ENCODE data around the gene SPATA18.

Gene SPATA18

DNA sequence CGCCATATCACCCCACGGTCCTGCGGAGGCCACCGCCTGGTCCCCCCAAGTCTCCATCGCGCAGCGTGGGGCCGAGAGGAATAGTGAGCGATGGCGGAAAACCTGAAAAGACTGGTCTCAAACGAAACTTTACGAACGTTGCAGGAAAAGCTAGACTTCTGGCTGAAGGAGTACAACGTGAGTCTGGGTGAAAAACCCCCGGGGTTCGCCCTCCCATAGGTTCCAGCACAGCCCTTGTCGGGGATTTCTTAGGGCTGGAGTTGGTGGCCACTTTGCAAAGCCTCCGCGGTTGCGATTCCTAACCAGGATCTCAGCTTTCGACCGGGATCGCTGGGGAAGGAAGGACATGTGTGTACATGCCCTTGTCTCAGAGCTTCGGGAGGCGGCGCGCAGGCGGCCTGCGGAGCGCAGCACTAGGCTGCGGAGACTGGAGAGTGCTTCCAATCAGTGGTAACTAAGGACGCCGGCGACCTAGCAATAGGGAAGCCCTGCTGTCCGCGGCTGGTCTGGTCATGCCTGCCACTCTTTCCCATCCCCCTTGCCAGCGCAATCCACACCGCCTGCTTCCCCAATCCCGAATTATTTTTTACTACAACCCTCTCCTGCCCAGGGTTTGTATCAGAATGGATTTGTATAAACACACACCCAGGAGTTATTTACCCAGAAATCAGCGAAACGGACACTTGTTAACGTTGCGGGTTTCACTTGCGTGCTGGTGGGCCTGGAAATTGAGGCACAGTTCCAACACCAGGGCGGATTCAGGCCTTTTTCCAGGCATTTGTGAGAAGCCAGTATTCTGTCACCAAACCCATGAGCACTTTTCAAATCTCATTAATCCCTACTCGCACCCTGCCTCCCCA is 741 bp downstream of the SPATA18 start:
- peak overlapping the region in 1 of 2 experiments; percentile 97 for H3K23ac ChIP-seq (ENCODE audit: low read length in 2 of 2)
- H3K9ac ChIP-seq (ENCODE audit: low read length): peak overlapping the region; percentile 94
- peak overlapping the region in 1 of 2 experiments; percentile 97 for H2BK12ac ChIP-seq (ENCODE audit: low read length in 2 of 2)
- no peaks in the 10 kb centered on the region for H3K9me3 ChIP-seq (ENCODE audit: control insufficient read depth, low read length)
- H3K4me1 ChIP-seq (ENCODE audit: control insufficient read depth, insufficient read depth, low read depth, low read length): peaks cover 4% of the 10 kb centered on the region
- H2AFZ ChIP-seq (ENCODE audit: low read depth, low read length): peak overlapping the region; percentile 88
- 8% methylated on average over 46 of the region's 46 CpGs for WGBS
- H3K4me2 ChIP-seq (ENCODE audit: low read length, poor library complexity, severe bottlenecking): peak overlapping the region; percentile 89
- peak overlapping the region; percentile 92 for H4K91ac ChIP-seq (ENCODE audit: low read length)
- no peak overlapping the region for H2AK5ac ChIP-seq (ENCODE audit: low read length, severe bottlenecking)
- H2BK15ac ChIP-seq (ENCODE audit: low read depth, poor library complexity, severe bottlenecking): peak overlapping the region; percentile 83
- peak overlapping the region; percentile 71 for H2BK120ac ChIP-seq (ENCODE audit: low read depth, low read length)
- H3K36me3 ChIP-seq (ENCODE audit: control insufficient read depth in 1 of 2, insufficient read depth in 2 of 2, low read depth in 1 of 2, low read length in 2 of 2): peaks cover 0 to 21% of the 10 kb centered on the region in 2 experiments
- H3K14ac ChIP-seq (ENCODE audit: low read length in 2 of 2): peak overlapping the region in 1 of 2 experiments; percentile 92
- peak overlapping the region; percentile 16 for H4K8ac ChIP-seq (ENCODE audit: low read length)
- peak overlapping the region; percentile 78 to 96 for H3K18ac ChIP-seq (ENCODE audit: low read depth in 1 of 2, low read length in 2 of 2)
- H2BK5ac ChIP-seq (ENCODE audit: low read depth, low read length, poor library complexity, severe bottlenecking): peak overlapping the region; percentile 86
- peak; percentile 95 for DNase-seq
- H3K79me1 ChIP-seq (replicated peaks; ENCODE audit: low read length, poor library complexity, severe bottlenecking): peaks cover 18% of the 10 kb centered on the region
- H3K27me3 ChIP-seq (ENCODE audit: control insufficient read depth in 1 of 2, insufficient read depth in 1 of 2, low read length in 2 of 2): peaks cover 0 to 3% of the 10 kb centered on the region in 2 experiments
- peak overlapping the region; percentile 76 to 86 for H3K4me3 ChIP-seq (ENCODE audit: insufficient read depth in 1 of 2, low read depth in 1 of 2, low read length in 2 of 2)
- H3K27ac ChIP-seq (ENCODE audit: low read length, poor library complexity, severe bottlenecking): peak overlapping the region; percentile 98
- H3K4ac ChIP-seq (ENCODE audit: low read depth in 1 of 2, low read length in 2 of 2): peak overlapping the region; percentile 88 to 99

DNA sequence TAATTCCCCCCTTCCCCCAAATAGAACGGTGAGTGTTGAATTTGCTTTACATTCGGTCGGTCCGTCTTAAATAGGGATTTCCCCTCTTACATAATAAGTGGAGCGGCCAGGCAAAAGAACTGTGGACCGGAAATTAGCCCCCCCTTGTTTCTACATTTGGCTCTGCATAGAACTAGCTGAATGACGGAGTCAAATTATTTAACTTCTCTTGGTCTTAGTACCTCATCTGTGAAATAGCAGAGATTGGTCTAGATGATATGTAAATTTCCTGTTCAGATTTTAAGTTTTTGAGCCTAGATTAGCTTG is 1.3 kb downstream of the SPATA18 start:
- Histone ChIP-seq H3K27me3 (ENCODE audit: control insufficient read depth in 1 of 2, insufficient read depth in 1 of 2, low read length in 2 of 2) (peaks cover 0 to 3% of the 10 kb centered on the region in 2 experiments), H3K23ac (ENCODE audit: low read length in 2 of 2) (no peak overlapping the region), H3K9me3 (ENCODE audit: control insufficient read depth, low read length) (no peaks in the 10 kb centered on the region), H2BK120ac (ENCODE audit: low read depth, low read length) (peak overlapping the region; percentile 9), H3K4me3 (ENCODE audit: insufficient read depth in 1 of 2, low read depth in 1 of 2, low read length in 2 of 2) (peak overlapping the region in 1 of 2 experiments; percentile 86), H2BK5ac (ENCODE audit: low read depth, low read length, poor library complexity, severe bottlenecking) (no peak overlapping the region), H2BK12ac (ENCODE audit: low read length in 2 of 2) (no peak overlapping the region), H3K4me2 (ENCODE audit: low read length, poor library complexity, severe bottlenecking) (peak overlapping the region; percentile 89), H3K79me1 (replicated peaks; ENCODE audit: low read length, poor library complexity, severe bottlenecking) (peaks cover 18% of the 10 kb centered on the region), H3K14ac (ENCODE audit: low read length in 2 of 2) (no peak overlapping the region), H2AFZ (ENCODE audit: low read depth, low read length) (no peak overlapping the region), H2BK15ac (ENCODE audit: low read depth, poor library complexity, severe bottlenecking) (no peak overlapping the region), H4K91ac (ENCODE audit: low read length) (no peak overlapping the region), H3K36me3 (ENCODE audit: control insufficient read depth in 1 of 2, insufficient read depth in 2 of 2, low read depth in 1 of 2, low read length in 2 of 2) (peaks cover 0 to 21% of the 10 kb centered on the region in 2 experiments), H3K9ac (ENCODE audit: low read length) (peak overlapping the region; percentile 94), H4K8ac (ENCODE audit: low read length) (no peak overlapping the region), H3K4me1 (ENCODE audit: control insufficient read depth, insufficient read depth, low read depth, low read length) (peaks cover 4% of the 10 kb centered on the region), H3K27ac (ENCODE audit: low read length, poor library complexity, severe bottlenecking) (no peak overlapping the region), H3K18ac (ENCODE audit: low read depth in 1 of 2, low read length in 2 of 2) (peak overlapping the region in 1 of 2 experiments; percentile 58), H3K4ac (ENCODE audit: low read depth in 1 of 2, low read length in 2 of 2) (no peak overlapping the region), H2AK5ac (ENCODE audit: low read length, severe bottlenecking) (no peak overlapping the region)
- WGBS: 29% methylated on average over 4 of the region's 7 CpGs
- peak; percentile 67 for DNase-seq

- Histone ChIP-seq H2BK12ac (ENCODE audit: low read length in 2 of 2) (no peak overlapping the region), H3K4ac (ENCODE audit: low read depth in 1 of 2, low read length in 2 of 2) (no peak overlapping the region)
- WGBS: 95% methylated on average over 3 of the region's 3 CpGs
Observed at GRCh38 chr4:52054254-52054653, 3.1 kb downstream of the SPATA18 start.

GRCh38 chr4:52057196-52057595 is 6.1 kb downstream of the SPATA18 start:
- no peak overlapping the region for H3K14ac ChIP-seq (ENCODE audit: low read length in 2 of 2)
- H3K27ac ChIP-seq (ENCODE audit: low read length, poor library complexity, severe bottlenecking): no peak overlapping the region
- no peak overlapping the region for H4K8ac ChIP-seq (ENCODE audit: low read length)
- no peak overlapping the region for H3K4me3 ChIP-seq (ENCODE audit: insufficient read depth in 1 of 2, low read depth in 1 of 2, low read length in 2 of 2)
- no peak overlapping the region for H3K4me2 ChIP-seq (ENCODE audit: low read length, poor library complexity, severe bottlenecking)
- no peak overlapping the region for H4K91ac ChIP-seq (ENCODE audit: low read length)
- no peak overlapping the region for H3K4ac ChIP-seq (ENCODE audit: low read depth in 1 of 2, low read length in 2 of 2)
- no peaks in the 10 kb centered on the region for H3K9me3 ChIP-seq (ENCODE audit: control insufficient read depth, low read length)
- H2AK5ac ChIP-seq (ENCODE audit: low read length, severe bottlenecking): no peak overlapping the region
- no peak overlapping the region for H2BK5ac ChIP-seq (ENCODE audit: low read depth, low read length, poor library complexity, severe bottlenecking)
- H2BK15ac ChIP-seq (ENCODE audit: low read depth, poor library complexity, severe bottlenecking): no peak overlapping the region
- H2AFZ ChIP-seq (ENCODE audit: low read depth, low read length): no peak overlapping the region
- H3K23ac ChIP-seq (ENCODE audit: low read length in 2 of 2): no peak overlapping the region
- peaks cover 2% of the 10 kb centered on the region for H3K4me1 ChIP-seq (ENCODE audit: control insufficient read depth, insufficient read depth, low read depth, low read length)
- DNase-seq: peak; percentile 51
- H3K79me1 ChIP-seq (replicated peaks; ENCODE audit: low read length, poor library complexity, severe bottlenecking): peaks cover 33% of the 10 kb centered on the region
- H3K18ac ChIP-seq (ENCODE audit: low read depth in 1 of 2, low read length in 2 of 2): no peak overlapping the region
- H3K27me3 ChIP-seq (ENCODE audit: control insufficient read depth in 1 of 2, insufficient read depth in 1 of 2, low read length in 2 of 2): no peaks in the 10 kb centered on the region
- no peak overlapping the region for H2BK120ac ChIP-seq (ENCODE audit: low read depth, low read length)
- H3K9ac ChIP-seq (ENCODE audit: low read length): no peak overlapping the region
- no peak overlapping the region for H2BK12ac ChIP-seq (ENCODE audit: low read length in 2 of 2)
- H3K36me3 ChIP-seq (ENCODE audit: control insufficient read depth in 1 of 2, insufficient read depth in 2 of 2, low read depth in 1 of 2, low read length in 2 of 2): peaks cover 0 to 41% of the 10 kb centered on the region in 2 experiments

More at GRCh38 chr4:52054254-52054653, 3.1 kb downstream of the SPATA18 start:
- H3K23ac ChIP-seq (ENCODE audit: low read length in 2 of 2): no peak overlapping the region
- peaks cover 0 to 21% of the 10 kb centered on the region in 2 experiments for H3K36me3 ChIP-seq (ENCODE audit: control insufficient read depth in 1 of 2, insufficient read depth in 2 of 2, low read depth in 1 of 2, low read length in 2 of 2)
- no peak overlapping the region for H3K27ac ChIP-seq (ENCODE audit: low read length, poor library complexity, severe bottlenecking)
- no peak overlapping the region for H4K91ac ChIP-seq (ENCODE audit: low read length)
- H3K4me2 ChIP-seq (ENCODE audit: low read length, poor library complexity, severe bottlenecking): no peak overlapping the region
- H3K9ac ChIP-seq (ENCODE audit: low read length): no peak overlapping the region
- H2BK15ac ChIP-seq (ENCODE audit: low read depth, poor library complexity, severe bottlenecking): no peak overlapping the region
- peaks cover 4% of the 10 kb centered on the region for H3K4me1 ChIP-seq (ENCODE audit: control insufficient read depth, insufficient read depth, low read depth, low read length)
- H2AFZ ChIP-seq (ENCODE audit: low read depth, low read length): no peak overlapping the region
- H3K9me3 ChIP-seq (ENCODE audit: control insufficient read depth, low read length): no peaks in the 10 kb centered on the region
- H4K8ac ChIP-seq (ENCODE audit: low read length): no peak overlapping the region
- H2AK5ac ChIP-seq (ENCODE audit: low read length, severe bottlenecking): no peak overlapping the region
- H3K79me1 ChIP-seq (replicated peaks; ENCODE audit: low read length, poor library complexity, severe bottlenecking): peaks cover 27% of the 10 kb centered on the region
- no peak overlapping the region for H3K4me3 ChIP-seq (ENCODE audit: insufficient read depth in 1 of 2, low read depth in 1 of 2, low read length in 2 of 2)
- no peaks in the 10 kb centered on the region for H3K27me3 ChIP-seq (ENCODE audit: control insufficient read depth in 1 of 2, insufficient read depth in 1 of 2, low read length in 2 of 2)
- no peak for DNase-seq
- H3K18ac ChIP-seq (ENCODE audit: low read depth in 1 of 2, low read length in 2 of 2): no peak overlapping the region
- no peak overlapping the region for H2BK5ac ChIP-seq (ENCODE audit: low read depth, low read length, poor library complexity, severe bottlenecking)
- H3K14ac ChIP-seq (ENCODE audit: low read length in 2 of 2): no peak overlapping the region
- no peak overlapping the region for H2BK120ac ChIP-seq (ENCODE audit: low read depth, low read length)

All from mesenchymal stem cell (in vitro differentiated cells and primary cell).